ENCODE data around the gene FANCG. TPM values are rescaled to one million over a fixed set of nuclear protein-coding genes. Genes with fewer than 3 reads are reported as not detected.

Gene FANCG
- 22.7 and 24.9 TPM in 2 replicates for total RNA-seq

DNA sequence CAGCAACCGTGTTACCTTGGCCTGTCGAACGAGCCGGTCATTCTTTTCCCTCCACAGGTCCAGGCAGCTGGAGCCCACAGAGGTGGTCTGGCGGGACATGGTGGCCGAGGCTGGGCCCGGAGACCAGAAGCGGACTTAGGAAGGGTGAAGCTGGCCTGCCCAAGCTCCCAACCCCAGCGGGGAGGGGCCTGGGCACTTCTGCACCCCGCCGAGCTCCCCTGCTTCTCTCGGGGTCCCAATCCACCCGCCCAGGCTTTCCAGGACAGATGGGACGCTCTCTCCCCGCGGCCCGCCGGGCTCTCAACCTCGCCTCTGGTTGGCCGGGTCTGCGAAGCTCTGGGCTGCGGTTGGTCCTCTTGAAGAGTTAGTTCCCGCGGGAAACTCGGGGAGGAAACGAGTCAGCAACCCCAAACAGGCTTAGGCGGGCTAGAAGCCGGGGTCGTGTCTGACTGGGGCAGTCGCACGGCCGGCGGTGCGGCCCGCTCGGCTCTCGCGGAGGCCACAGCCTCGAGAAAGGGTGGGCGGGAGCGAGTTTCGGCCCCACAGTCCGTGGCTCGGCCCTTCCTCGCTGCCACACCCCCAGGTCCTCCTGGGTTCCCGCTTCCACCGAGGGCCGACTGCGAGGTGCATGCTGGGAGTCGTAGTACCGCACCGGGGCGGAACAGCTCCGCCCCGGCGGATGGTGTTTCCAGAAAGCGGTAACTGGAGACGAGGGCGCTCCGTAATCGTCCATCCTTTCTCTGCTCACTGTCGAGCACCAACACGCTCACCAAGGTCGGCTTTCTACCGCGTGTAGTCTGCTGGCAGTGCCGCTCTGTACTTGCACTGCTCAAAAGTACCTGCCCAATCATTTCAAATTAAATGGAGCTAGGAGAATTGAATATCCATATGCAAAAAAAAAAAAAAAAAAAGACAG lies at the start of gene FANCG:
TSS of gene FANCG (minus strand) at position 517 of the 916 bp plus-strand sequence. CDS start at position 99, 418 bp downstream.

DNA sequence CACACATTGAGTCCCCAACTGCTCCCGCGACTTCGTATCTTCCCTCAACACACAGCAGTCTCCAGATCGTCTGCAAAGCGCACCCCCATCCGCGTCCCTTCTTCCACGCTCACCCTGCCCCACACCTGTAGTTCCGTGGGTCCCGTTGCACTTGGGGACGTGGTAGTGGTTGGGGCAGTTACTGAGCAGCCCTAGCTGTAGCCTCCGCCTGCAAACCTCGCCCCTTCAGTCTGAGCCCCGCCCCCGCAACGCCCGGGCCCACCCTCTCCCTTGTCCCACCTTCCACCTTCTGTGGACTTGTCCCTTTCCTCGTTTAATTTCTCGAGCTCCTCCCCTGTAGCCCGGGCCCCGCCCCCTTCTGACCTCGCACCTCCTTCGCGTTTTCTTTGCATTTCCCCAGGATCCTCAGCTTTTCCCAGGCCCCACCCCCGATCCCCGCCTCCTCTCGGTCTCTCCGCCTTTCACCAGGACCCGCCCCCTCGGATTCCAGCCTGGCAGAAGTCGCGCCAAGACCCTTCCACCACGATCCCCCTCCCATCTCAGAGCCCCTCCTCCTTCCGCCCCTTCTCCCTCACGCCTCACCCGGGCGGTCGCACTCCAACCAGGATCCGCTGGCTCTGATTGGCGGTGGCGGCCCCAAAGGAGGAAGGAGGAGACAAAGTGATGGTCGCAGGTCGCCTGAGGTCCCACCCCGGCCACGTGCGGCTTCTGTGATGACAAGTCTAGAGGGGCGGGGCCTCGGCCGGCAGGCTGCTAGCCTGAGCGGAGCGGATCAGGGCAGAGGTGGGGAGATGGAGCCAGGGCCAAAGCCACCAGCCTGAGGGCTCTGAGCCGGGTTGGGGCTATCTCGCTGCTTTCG lies 36.2 kb upstream of the FANCG start, which contains the start of gene ATOSB:
TSS of gene ATOSB (minus strand) at position 183 of the 859 bp plus-strand sequence. CDS start 7,588 bp downstream, outside the sequence.

DNA sequence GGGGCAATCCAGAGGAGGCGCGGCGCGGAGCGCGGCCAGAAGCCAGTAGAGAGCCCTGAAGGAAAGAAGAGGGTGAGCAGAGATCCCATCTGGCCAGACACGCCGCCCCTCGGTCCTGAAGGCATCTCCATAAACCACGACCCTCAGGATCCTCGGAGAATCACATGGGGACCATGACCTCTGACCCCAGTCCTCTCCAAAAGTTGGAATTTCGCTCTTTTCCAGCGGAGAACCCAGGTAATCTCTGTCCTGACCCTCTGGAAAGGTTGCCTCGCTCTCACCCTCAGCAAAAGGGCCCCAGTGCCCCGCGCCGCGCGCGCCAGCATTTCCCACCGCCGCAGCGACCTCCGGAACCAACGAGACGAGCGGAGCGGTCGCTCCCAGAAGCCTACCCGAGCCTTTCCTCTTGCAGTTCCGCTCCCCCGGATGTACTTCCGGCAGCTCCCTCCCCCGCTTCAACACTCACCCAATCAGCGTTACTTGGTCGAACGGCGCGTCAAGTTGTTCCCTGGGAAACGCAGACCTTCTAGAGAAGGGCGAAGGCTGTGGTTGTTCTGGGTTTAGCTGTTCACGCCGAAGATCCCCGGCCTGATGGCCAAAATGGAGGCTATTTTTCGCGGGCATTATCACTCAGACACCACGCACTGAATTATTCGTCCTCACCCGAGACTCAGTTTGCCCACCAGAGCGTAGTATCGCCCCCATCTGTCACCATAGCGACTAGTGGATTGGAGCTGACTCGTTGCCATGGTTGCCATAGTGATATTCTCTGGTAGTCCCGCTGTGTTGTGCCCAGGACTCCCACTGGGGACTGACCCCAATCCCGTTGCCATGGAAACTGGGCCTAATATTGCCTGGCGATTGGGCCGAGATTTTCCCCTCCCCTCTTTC lies 23.3 kb upstream of the FANCG start, which contains the start of gene STOML2:
TSS of gene STOML2 (minus strand) at position 363 of the 891 bp plus-strand sequence. CDS start at position 326, 37 bp downstream.

DNA sequence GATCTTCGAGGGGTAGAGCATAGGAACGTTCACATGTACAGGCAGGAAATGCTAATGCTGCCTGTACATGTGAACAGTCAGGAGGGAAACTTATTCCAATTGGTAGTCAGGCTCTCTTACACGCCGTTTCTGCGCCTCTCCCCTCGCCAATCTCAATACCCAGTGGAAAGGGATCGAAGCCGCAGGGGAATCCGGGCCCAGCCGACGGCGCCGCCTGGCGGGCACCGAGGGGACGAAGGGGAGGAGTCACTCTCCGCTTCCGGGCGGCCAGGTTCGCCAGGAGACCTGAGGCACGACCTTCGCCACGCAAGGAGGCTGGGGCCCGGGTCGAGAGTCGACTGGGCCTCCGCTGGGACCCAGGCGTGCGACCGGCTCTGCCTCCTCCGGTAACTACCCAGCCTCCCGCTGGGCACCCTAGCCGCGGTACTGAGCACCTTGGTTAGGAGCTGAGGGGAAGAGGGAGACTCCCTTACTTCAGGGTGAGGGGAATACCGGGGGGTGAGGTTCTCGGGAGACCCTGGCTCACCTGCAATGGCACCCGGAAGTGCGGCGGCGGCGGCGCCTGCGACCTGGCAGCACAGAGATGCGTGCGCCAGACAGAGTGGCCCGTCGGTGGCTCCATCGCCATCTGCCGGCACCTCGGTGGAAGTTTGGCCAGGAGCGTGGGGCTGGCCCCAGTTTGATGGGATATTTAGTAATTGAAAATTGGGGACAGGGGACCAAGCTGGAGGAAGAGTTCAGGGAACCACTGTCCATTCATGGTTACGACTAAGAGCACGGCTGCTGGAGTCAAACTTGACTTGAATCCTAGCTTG lies 16.5 kb upstream of the FANCG start, which contains the start of gene PIGO:
TSS of gene PIGO (minus strand) at position 557 of the 815 bp plus-strand sequence. CDS start 1,026 bp downstream, outside the sequence.

DNA sequence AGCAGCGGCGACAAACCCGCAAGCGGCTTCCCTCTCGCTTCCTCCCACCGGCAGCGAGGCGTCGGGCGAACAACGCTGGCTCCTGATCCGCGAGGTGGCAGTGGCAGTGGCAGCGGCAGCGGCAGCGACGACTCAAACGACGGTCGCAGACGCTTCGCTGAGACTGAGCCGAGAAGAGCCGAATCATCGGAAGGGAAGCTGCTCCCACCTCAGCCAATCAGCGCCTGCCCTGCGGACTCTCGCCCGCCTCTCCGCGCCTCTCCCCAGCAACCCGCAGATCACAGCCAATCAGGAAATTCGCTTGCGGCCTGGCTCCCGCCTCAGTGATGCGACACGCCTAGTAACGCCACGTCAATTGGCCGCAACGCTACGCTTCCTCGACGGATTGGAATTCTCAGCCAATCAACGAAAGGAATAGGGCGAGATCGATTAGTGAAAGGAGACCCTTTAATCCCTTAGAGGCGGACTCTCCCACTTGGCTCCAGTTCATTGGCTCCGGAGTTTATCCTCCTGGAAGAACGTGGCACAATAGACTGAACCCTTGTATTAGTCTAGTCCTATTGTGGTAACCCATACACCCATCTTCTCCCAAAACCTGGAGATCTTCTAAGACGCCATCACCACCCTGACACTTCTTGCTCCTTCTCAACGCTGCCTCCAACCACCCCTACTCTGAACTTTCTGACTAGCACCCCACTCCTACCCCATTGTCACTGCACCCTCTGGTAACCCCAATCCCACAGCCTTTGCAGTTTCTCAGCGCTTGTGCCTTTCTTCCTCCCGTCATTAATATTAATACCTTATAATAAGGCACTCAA lies 7.1 kb downstream of the FANCG start, which contains the start of gene VCP:
TSS of gene VCP (minus strand) at position 165 of the 818 bp plus-strand sequence. CDS start 272 bp downstream, outside the sequence.

Other genes with a start within 250 kb of the FANCG start
- gene PHF24, start 121.7 kb downstream of the FANCG start, total RNA-seq = under 0.01 and 0.23 TPM in 2 replicates
- 17.1 and 20.7 TPM in 2 replicates for gene DNAJB5, start 90.2 kb downstream of the FANCG start, total RNA-seq
- gene VCP, start 7.3 kb downstream of the FANCG start, total RNA-seq = 272 and 305 TPM in 2 replicates
- 24.5 and 29.1 TPM in 2 replicates for gene PIGO, start 16.6 kb upstream of the FANCG start, total RNA-seq
- 214 and 230 TPM in 2 replicates for gene STOML2, start 23.2 kb upstream of the FANCG start, total RNA-seq
- 31.8 and 38.5 TPM in 2 replicates for gene ATOSB, start 35.9 kb upstream of the FANCG start, total RNA-seq
- gene UNC13B, start 82.1 kb upstream of the FANCG start, total RNA-seq = 10.9 and 14.9 TPM in 2 replicates

Data from airway epithelial cell (primary cell).